HG02852 (cell line): Measurements from ENCODE around the gene LRRC8E.

Experiments
- ATAC-seq: cut with Tn5 transposase; IDR thresholded peaks from one replicate; pipeline ENCODE4 v1.9.1; 2021; ENCODE audit warnings: mild to moderate bottlenecking, moderate library complexity; ENCODE audit not compliant: unreplicated experiment

Gene LRRC8E

GRCh38 chr19:7888145-7888825, at the start of gene LRRC8E:
LRRC8E (plus strand) TSS chr19:7888510; CDS start chr19:7895604, 7,094 bp downstream.
- no peak for ATAC-seq

- no peak for ATAC-seq
These were observed 48.8 kb upstream of the LRRC8E start for GRCh38 chr19:7839476-7839875.

- ATAC-seq, result no peak
These were observed 47.7 kb upstream of the LRRC8E start for GRCh38 chr19:7840629-7841028.

GRCh38 chr19:7841751-7842660, 46.3 kb upstream of the LRRC8E start:
- ATAC-seq, result no peak

GRCh38 chr19:7842661-7843294, 45.5 kb upstream of the LRRC8E start:
- ATAC-seq, result no peak

GRCh38 chr19:7843521-7843920, 44.8 kb upstream of the LRRC8E start:
- ATAC-seq, result no peak

GRCh38 chr19:7844405-7844804, 43.9 kb upstream of the LRRC8E start:
- no peak for ATAC-seq

GRCh38 chr19:7844951-7845350, 43.4 kb upstream of the LRRC8E start:
- ATAC-seq, result no peak

GRCh38 chr19:7845390-7846154, 42.7 kb upstream of the LRRC8E start:
- no peak for ATAC-seq

GRCh38 chr19:7846155-7846646, 42.1 kb upstream of the LRRC8E start:
- no peak for ATAC-seq

GRCh38 chr19:7847664-7848063, 40.6 kb upstream of the LRRC8E start:
- no peak for ATAC-seq

- no peak for ATAC-seq
These were observed 39.4 kb upstream of the LRRC8E start for GRCh38 chr19:7848779-7849457.

GRCh38 chr19:7849631-7849999, 38.7 kb upstream of the LRRC8E start:
- ATAC-seq, result no peak

GRCh38 chr19:7850000-7850813, 38.1 kb upstream of the LRRC8E start:
- no peak for ATAC-seq

GRCh38 chr19:7850945-7851622, 37.2 kb upstream of the LRRC8E start:
- no peak for ATAC-seq

GRCh38 chr19:7851623-7852500, 36.4 kb upstream of the LRRC8E start:
- no peak for ATAC-seq

- no peak for ATAC-seq
These were observed 35.2 kb upstream of the LRRC8E start for GRCh38 chr19:7852851-7853769.
